Psoas muscle (tissue), 8 donors: ENCODE data around the gene CCN2. TPM values are rescaled to one million over a fixed set of nuclear protein-coding genes. Genes with fewer than 3 reads are reported as not detected.
A peak's percentile ranks its signal among the peaks of the same experiment; 100 is the strongest.

ENCODE experiments used
- ATAC-seq, 4 donors: fragments of 200-7000 bp; cut with Tn5 transposase; one replicate each; pipeline ENCODE4 v1.9.1; 2020; ENCODE audit warnings: moderate library complexity in 3 of 4, mild to moderate bottlenecking in 2 of 4
- DNase-seq, 2 donors: peaks; one replicate each; pipeline ENCODE4 v3.0.0-alpha.2; 2020
- H3K27ac ChIP-seq: fragments of 200-600 bp; one replicate; pipeline ENCODE4 v1.8.0; 2022
- H3K27me3 ChIP-seq, 3 donors: fragments of 200-600 bp in 1 of 3; one replicate each; pipeline versions ENCODE4 v1.6.1 to v1.8.0; 2013 to 2022; ENCODE audit warnings: low read length in 2 of 3, mild to moderate bottlenecking in 2 of 3, moderate library complexity in 1 of 3; ENCODE audit not compliant: insufficient read depth in 3 of 3
- H3K36me3 ChIP-seq, 2 donors: fragments of 200-600 bp in 1 of 2; one replicate each; pipeline versions ENCODE4 v1.6.1 to v1.8.0; 2013 to 2022; ENCODE audit warnings: low read depth in 1 of 2, mild to moderate bottlenecking in 1 of 2, moderate library complexity in 1 of 2; ENCODE audit not compliant: insufficient read depth in 1 of 2
- H3K4me1 ChIP-seq: fragments of 200-600 bp; one replicate; pipeline ENCODE4 v1.8.0; 2022
- H3K4me3 ChIP-seq: fragments of 200-600 bp; one replicate; pipeline ENCODE4 v1.8.0; 2022; ENCODE audit warnings: mild to moderate bottlenecking
- H3K9me3 ChIP-seq: fragments of 200-600 bp; one replicate; pipeline ENCODE4 v1.8.0; 2022
- whole genome bisulfite sequencing, 3 donors: extraction: QIAGEN DNeasy Blood & Tissue Kit; methylation state at CpG; one replicate each; pipeline versions ENCODE4 v1.1.6 to v1.1.7; 2013; 5-methylcytosine and 5-hydroxymethylcytosine counted together
- intact Hi-C, 2 donors: fragments of 100-400 bp; cut with DNase I; formaldehyde crosslinking; loops; one replicate each; pipeline versions ENCODE4 v1.11.0 to v1.14.2; 2022
- polyA plus RNA-seq, 3 donors: library from polyadenylated mRNA; stranded (reverse); fragments of 200-250 nt; gene quantifications; one replicate each; pipeline ENCODE4 v1.2.3, GENCODE V29; 2013
- total RNA-seq, 4 donors: library from RNA; stranded (reverse); fragmentation: NEBNext Ultra II Directional in 2 of 4; extraction: Animal tissue kit (Norgen Biotek cat#: 25700) in 2 of 4; gene quantifications; one replicate each; pipeline versions ENCODE4 v1.2.1 to v1.2.4, GENCODE V29; 2021 to 2023
- TF ChIP-seq, protein P1 (sequence below): fragments of 200-600 bp; IDR thresholded peaks from one replicate; pipeline ENCODE4 v1.8.0; 2022; ENCODE audit warnings: antibody characterized with exemption
- donor health status: healthy with polysubstance abuse.
- donor health status: DM: no; HTN: no; CAD: no; lungs with moderate emphysema.
- donor health status: Bipolar disorder and iron deficiency.
- donor health status: healthy.
- donor health status: DM: yes; HTN: yes; CAD: no.
- donor health status: DM: no; HTN: no; CAD: no.
- donor health status: DM: no; HTN: no; CAD: no.
- donor health status: DM: yes; HTN: yes; CAD: no.

The CCN2 gene
- total and polyA plus RNA-seq, 7 donors = 4.1 to 25.0 (median 14.3) TPM

DNA sequence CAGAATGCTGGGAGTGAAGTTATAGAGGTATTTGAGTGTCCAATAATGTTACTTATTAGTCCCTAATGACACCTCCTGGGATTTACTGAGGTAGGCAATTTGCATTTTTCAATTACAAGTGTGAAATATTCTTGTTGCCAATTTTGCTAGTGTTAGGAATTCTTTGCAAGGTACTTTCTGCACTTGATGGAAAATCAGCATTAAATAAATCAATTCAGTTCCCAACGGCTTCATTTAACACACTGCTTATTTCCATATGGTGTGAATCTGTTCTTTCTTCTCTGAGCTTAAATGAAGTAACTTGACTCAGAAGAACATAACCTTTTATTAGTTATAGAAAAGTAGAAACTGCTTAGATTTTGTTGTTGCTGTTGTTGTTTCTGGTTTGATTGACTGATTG is 21.2 kb downstream of the CCN2 start:
- DNase-seq (no peak), ATAC-seq (no peak)
- no peak overlapping the region for H3K4me3 ChIP-seq
- TF ChIP-seq, protein P1, sequence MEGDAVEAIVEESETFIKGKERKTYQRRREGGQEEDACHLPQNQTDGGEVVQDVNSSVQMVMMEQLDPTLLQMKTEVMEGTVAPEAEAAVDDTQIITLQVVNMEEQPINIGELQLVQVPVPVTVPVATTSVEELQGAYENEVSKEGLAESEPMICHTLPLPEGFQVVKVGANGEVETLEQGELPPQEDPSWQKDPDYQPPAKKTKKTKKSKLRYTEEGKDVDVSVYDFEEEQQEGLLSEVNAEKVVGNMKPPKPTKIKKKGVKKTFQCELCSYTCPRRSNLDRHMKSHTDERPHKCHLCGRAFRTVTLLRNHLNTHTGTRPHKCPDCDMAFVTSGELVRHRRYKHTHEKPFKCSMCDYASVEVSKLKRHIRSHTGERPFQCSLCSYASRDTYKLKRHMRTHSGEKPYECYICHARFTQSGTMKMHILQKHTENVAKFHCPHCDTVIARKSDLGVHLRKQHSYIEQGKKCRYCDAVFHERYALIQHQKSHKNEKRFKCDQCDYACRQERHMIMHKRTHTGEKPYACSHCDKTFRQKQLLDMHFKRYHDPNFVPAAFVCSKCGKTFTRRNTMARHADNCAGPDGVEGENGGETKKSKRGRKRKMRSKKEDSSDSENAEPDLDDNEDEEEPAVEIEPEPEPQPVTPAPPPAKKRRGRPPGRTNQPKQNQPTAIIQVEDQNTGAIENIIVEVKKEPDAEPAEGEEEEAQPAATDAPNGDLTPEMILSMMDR = no peak
- H3K4me1 ChIP-seq = no peaks in the 10 kb centered on the region
- no peaks in the 10 kb centered on the region for H3K36me3 ChIP-seq
- H3K27ac ChIP-seq = no peak overlapping the region
- H3K27me3 ChIP-seq = peaks cover 0 to 6% (median 0%) of the 10 kb centered on the region in 3 donors
- intact Hi-C loops = loop anchor here in 1 of 2 donors (10.0 kb wide), 1 partner anchor 285 kb away; no protein-coding TSS in a partner anchor
- WGBS, 3 donors = 40 to 47% (median 44%) methylated on average over 1 of the region's 1 CpG
- H3K9me3 ChIP-seq = no peaks in the 10 kb centered on the region

DNA sequence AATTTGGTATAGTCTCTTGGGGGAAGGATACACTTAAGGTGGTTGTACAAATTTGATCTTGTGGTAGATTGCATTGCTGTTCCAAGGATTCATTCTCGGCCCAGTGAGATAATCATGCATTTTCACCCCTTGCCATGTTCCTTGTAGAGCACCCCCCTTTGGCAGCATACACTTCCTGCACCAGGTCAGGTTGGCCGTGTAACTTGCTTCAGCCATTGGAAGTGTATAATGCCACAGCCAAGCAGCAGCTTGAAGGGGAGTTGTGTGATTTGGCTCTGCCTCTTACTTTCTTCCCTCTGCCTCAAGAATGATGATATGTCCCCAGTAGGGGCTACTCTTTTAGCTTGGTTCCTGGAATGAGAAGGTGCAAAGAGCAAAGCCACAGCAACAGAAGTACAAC is 21.9 kb downstream of the CCN2 start:
- DNase-seq (no peak), ATAC-seq (no peak)
- no peaks in the 10 kb centered on the region for H3K9me3 ChIP-seq
- no peak overlapping the region for H3K4me3 ChIP-seq
- H3K36me3 ChIP-seq = no peaks in the 10 kb centered on the region
- H3K27me3 ChIP-seq = peaks cover 0 to 6% (median 0%) of the 10 kb centered on the region in 3 donors
- no peaks in the 10 kb centered on the region for H3K4me1 ChIP-seq
- TF ChIP-seq, protein P1 = no peak
- WGBS, 3 donors = 48 to 61% (median 51%) methylated on average over 2 of the region's 2 CpGs
- H3K27ac ChIP-seq = no peak overlapping the region
- intact Hi-C loops = loop anchor here in 1 of 2 donors (10.0 kb wide), 1 partner anchor 286 kb away; no protein-coding TSS in a partner anchor

DNA sequence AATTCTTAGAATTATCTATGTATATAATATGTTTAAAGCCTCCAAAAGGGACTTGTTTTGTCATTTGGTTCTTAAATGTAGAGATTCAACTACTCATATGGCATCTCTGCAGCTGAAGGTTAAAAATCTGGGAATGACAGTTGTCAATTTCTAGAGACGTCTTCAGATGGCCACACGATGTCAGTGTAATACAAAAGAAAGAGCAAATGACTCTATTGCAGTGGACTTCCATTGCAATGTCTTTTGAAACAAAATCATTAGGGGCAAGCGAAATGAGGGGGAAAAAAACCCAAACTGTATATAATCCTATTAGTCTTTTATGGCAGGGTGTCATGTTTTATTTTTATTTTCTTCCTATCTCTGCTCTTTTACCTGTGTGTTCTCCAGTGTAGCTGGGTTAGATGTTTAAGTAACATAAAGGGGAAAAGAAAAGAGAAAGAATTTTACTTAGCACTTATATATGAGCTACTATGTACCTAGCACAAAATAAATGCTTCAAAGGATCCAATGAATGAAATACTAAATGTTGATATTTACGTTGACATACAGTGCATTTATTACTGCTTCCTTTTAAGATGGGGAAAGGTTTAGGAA is 26.2 kb downstream of the CCN2 start:
- no peak for ATAC-seq
- WGBS, 3 donors = 14 to 21% (median 15%) methylated on average over 4 of the region's 4 CpGs
- Histone ChIP-seq H3K27ac (no peak overlapping the region), H3K9me3 (no peaks in the 10 kb centered on the region), H3K4me1 (no peaks in the 10 kb centered on the region), H3K27me3 (no peaks in the 10 kb centered on the region), H3K36me3 (no peaks in the 10 kb centered on the region), H3K4me3 (no peak overlapping the region)
- no peak for DNase-seq
- TF ChIP-seq, protein P1 = peak; percentile 35
- intact Hi-C loops = loop anchor here (5.0 to 10.0 kb wide), 2 partner anchors 290 to 292 kb away; no protein-coding TSS in a partner anchor

DNA sequence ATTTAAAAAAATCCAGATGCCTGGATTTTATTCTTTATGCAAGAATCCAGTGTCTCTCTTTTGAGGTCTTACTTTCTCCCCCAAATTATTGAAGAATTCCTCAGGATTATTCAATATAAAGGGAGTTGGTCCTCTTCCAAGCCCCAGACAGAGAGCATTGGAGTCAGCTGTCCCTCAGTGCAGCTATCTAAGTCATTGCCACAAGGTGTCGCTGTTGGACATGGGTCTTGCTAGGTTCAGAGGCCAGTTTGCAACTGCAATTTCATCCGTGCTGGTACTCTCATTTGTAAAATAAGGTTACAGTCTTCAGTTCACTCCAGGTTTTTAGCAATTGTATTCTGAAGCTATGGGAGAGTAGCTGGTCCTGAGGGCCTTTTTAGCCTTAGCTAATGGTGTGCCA is 27.8 kb downstream of the CCN2 start:
- WGBS, 3 donors = 4 to 6% (median 5%) methylated on average over 2 of the region's 2 CpGs
- intact Hi-C loops = loop anchor here (5.0 to 10.0 kb wide), 2 partner anchors 291 to 294 kb away; no protein-coding TSS in a partner anchor
- TF ChIP-seq, protein P1 = peak; percentile 40
- Histone ChIP-seq H3K36me3 (no peaks in the 10 kb centered on the region), H3K27me3 (no peaks in the 10 kb centered on the region), H3K9me3 (no peaks in the 10 kb centered on the region), H3K27ac (no peak overlapping the region), H3K4me3 (no peak overlapping the region), H3K4me1 (no peaks in the 10 kb centered on the region)
- peak in 1 of 2 donors; percentile 27 for DNase-seq
- no peak for ATAC-seq
